Cardiac septum (tissue), 1 donor: ENCODE measurements around the gene OR10C1. TPM values are rescaled to one million over a fixed set of nuclear protein-coding genes. Genes with fewer than 3 reads are reported as not detected.
"Not testable (repeated sequence)": the region's sequence is repeated elsewhere in the genome, so short reads cannot be mapped to it uniquely, and the experiment has no call there.

ENCODE experiments used
- DNase-seq: peaks from one replicate; pipeline ENCODE4 v3.0.0-alpha.2; 2020; ENCODE audit warnings: low spot score
- intact Hi-C: fragments of 100-400 bp; cut with DNase I; formaldehyde crosslinking; loops from one replicate; pipeline ENCODE4 v1.14.0; 2022
- long read RNA-seq: library from polyadenylated mRNA; unstranded; transcript quantifications from one replicate; pipeline ENCODE4 v2.0.0, GENCODE V29; 2021
- total RNA-seq: library from RNA; stranded (reverse); fragmentation: NEBNext Ultra II Directional; extraction: Animal tissue kit (Norgen Biotek cat#: 25700); gene quantifications from one replicate; pipeline ENCODE4 v1.2.1, GENCODE V29; 2021
- donor health status: DM: no; HTN: no; CAD: no.

The OR10C1 gene
- not detected for total RNA-seq
- long read RNA-seq: 0 reads

- intact Hi-C loops: no loop called here
- DNase-seq: no peak
Observed at GRCh38 chr6:29439006-29439405, at the start of gene OR10C1. Gene OR10C1 (plus strand): TSS chr6:29439306. CDS start chr6:29440016, 710 bp downstream.

GRCh38 chr6:29395331-29395730 is 43.8 kb upstream of the OR10C1 start, which contains the start of gene OR12D2:
Gene OR12D2 (plus strand): TSS chr6:29395631. CDS start chr6:29396700, 1,069 bp downstream.
- intact Hi-C loops: no loop called here
- no peak for DNase-seq

GRCh38 chr6:29399525-29399924 is 39.6 kb upstream of the OR10C1 start:
- no peak for DNase-seq
- intact Hi-C loops: no loop called here

GRCh38 chr6:29403801-29404200 is 35.3 kb upstream of the OR10C1 start:
- no peak for DNase-seq
- intact Hi-C loops: no loop called here

- intact Hi-C loops: no loop called here
- no peak for DNase-seq
Observed at GRCh38 chr6:29414588-29414987, 24.5 kb upstream of the OR10C1 start, which contains the start of gene OR12D1. Gene OR12D1 (plus strand): TSS chr6:29414928.

GRCh38 chr6:29419516-29419915 is 19.6 kb upstream of the OR10C1 start:
- intact Hi-C loops: no loop called here
- no peak for DNase-seq

GRCh38 chr6:29424168-29424567 is 14.9 kb upstream of the OR10C1 start:
- intact Hi-C loops: no loop called here
- no peak for DNase-seq

- intact Hi-C loops: no loop called here
- no peak for DNase-seq
Observed at GRCh38 chr6:29424575-29424974, 14.5 kb upstream of the OR10C1 start.

GRCh38 chr6:29425075-29425474 is 14.0 kb upstream of the OR10C1 start:
- no peak for DNase-seq
- intact Hi-C loops: no loop called here

- intact Hi-C loops: no loop called here
- DNase-seq: no peak
Observed at GRCh38 chr6:29426654-29427053, 12.5 kb upstream of the OR10C1 start.

GRCh38 chr6:29436730-29437129 is 2.4 kb upstream of the OR10C1 start:
- DNase-seq, intact Hi-C loops: not testable (repeated sequence)

- no peak for DNase-seq
- intact Hi-C loops: no loop called here
Observed at GRCh38 chr6:29442719-29443118, 3.6 kb downstream of the OR10C1 start.

GRCh38 chr6:29444031-29444430 is 4.9 kb downstream of the OR10C1 start:
- intact Hi-C loops: not testable (repeated sequence)

GRCh38 chr6:29447670-29448069 is 8.6 kb downstream of the OR10C1 start:
- intact Hi-C loops: no loop called here
- DNase-seq: no peak

More at GRCh38 chr6:29444031-29444430, 4.9 kb downstream of the OR10C1 start:
- DNase-seq: not testable (repeated sequence)

- DNase-seq: no peak
- intact Hi-C loops: no loop called here
Observed at GRCh38 chr6:29451471-29452193, 12.5 kb downstream of the OR10C1 start.

GRCh38 chr6:29456971-29457370 is 17.9 kb downstream of the OR10C1 start, which contains the start of the genes OR11A1 and OR2H1:
Gene OR11A1 (minus strand): TSS chr6:29457071. CDS start chr6:29427641, 29,430 bp downstream.
Gene OR2H1 (plus strand): TSS chr6:29457155. CDS start chr6:29461770, 4,615 bp downstream.
- DNase-seq: no peak
- intact Hi-C loops: no loop called here

- no peak for DNase-seq
- intact Hi-C loops: no loop called here
Observed at GRCh38 chr6:29461021-29461814, 22.1 kb downstream of the OR10C1 start.

- intact Hi-C loops: no loop called here
- no peak for DNase-seq
Observed at GRCh38 chr6:29462022-29462421, 22.9 kb downstream of the OR10C1 start.

GRCh38 chr6:29465279-29465678 is 26.2 kb downstream of the OR10C1 start:
- intact Hi-C loops: no loop called here
- DNase-seq: no peak

GRCh38 chr6:29465801-29466200 is 26.7 kb downstream of the OR10C1 start:
- DNase-seq: no peak
- intact Hi-C loops: no loop called here
